Mucosa of stomach (tissue), 1 donor: ENCODE data around the gene GPR155.
"Not testable (repeated sequence)": the region's sequence is repeated elsewhere in the genome, so short reads cannot be mapped to it uniquely, and the experiment has no call there.

Experiments
- H3K27me3 ChIP-seq: one replicate; pipeline ENCODE4 v1.7.0; 2013; ENCODE audit warnings: mild to moderate bottlenecking, low read length; ENCODE audit not compliant: control insufficient read depth, insufficient read depth
- H3K36me3 ChIP-seq: one replicate; pipeline ENCODE4 v1.7.0; 2013; ENCODE audit warnings: low read length; ENCODE audit not compliant: control insufficient read depth, insufficient read depth
- H3K4me1 ChIP-seq: one replicate; pipeline ENCODE4 v1.7.0; 2013; ENCODE audit warnings: mild to moderate bottlenecking, low read length; ENCODE audit not compliant: control insufficient read depth, insufficient read depth
- H3K4me3 ChIP-seq: one replicate; pipeline ENCODE4 v1.7.0; 2013; ENCODE audit warnings: low read length
- H3K9ac ChIP-seq: one replicate; pipeline ENCODE4 v1.7.0; 2013; ENCODE audit warnings: mild to moderate bottlenecking, low read length, moderate library complexity
- H3K9me3 ChIP-seq: one replicate; pipeline ENCODE4 v1.7.0; 2013; ENCODE audit warnings: mild to moderate bottlenecking, low read length, moderate library complexity; ENCODE audit not compliant: control insufficient read depth
- donor health status: Pancreatic carcinoma.

Gene GPR155

GRCh38 chr2:174512345-174512744 lies 25.5 kb upstream of the GPR155 start:
- Histone ChIP-seq H3K9me3 (no peaks in the 10 kb centered on the region), H3K9ac (no peak overlapping the region), H3K4me3 (no peak overlapping the region), H3K4me1 (no peaks in the 10 kb centered on the region), H3K27me3 (no peaks in the 10 kb centered on the region), H3K36me3 (no peaks in the 10 kb centered on the region)

DNA sequence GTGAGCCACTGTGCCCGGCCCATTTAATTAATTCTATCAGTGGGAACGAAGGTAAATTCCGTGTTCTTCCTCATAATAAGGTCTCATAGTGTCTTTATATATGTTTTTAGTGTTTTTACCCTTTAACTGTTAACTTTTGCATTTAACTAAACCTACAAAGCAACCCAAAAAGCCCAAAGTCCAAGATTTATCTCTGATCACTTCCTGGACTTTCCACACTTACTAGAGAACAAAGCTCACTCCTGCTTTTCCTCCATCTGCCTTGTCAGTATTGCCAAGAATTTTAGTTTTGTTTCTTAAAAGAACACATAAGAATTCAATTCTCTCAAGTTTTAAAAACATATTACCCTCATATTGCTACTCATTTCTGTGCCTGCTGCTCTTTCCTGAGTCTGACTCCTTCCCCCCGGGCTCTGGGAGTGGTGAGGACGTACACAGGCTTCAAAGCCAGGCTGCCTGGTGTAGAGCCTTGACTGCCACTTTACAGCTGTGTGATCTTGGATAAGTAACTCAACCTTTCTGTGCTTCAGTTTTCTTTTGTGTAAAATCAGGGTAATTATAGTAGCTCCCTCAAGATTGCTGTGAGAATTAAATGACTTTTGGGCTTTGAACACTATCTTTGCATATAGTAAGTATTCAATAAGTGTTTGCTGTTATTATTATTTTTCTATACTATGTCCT lies 24.9 kb upstream of the GPR155 start:
- Histone ChIP-seq H3K9ac (no peak overlapping the region), H3K4me3 (no peak overlapping the region), H3K4me1 (no peaks in the 10 kb centered on the region), H3K27me3 (no peaks in the 10 kb centered on the region), H3K36me3 (no peaks in the 10 kb centered on the region), H3K9me3 (no peaks in the 10 kb centered on the region)

GRCh38 chr2:174510583-174511189 lies 23.9 kb upstream of the GPR155 start:
- no peaks in the 10 kb centered on the region for H3K36me3 ChIP-seq
- no peaks in the 10 kb centered on the region for H3K27me3 ChIP-seq
- no peaks in the 10 kb centered on the region for H3K4me1 ChIP-seq
- no peak overlapping the region for H3K9ac ChIP-seq
- H3K9me3 ChIP-seq, result no peaks in the 10 kb centered on the region
- no peak overlapping the region for H3K4me3 ChIP-seq

DNA sequence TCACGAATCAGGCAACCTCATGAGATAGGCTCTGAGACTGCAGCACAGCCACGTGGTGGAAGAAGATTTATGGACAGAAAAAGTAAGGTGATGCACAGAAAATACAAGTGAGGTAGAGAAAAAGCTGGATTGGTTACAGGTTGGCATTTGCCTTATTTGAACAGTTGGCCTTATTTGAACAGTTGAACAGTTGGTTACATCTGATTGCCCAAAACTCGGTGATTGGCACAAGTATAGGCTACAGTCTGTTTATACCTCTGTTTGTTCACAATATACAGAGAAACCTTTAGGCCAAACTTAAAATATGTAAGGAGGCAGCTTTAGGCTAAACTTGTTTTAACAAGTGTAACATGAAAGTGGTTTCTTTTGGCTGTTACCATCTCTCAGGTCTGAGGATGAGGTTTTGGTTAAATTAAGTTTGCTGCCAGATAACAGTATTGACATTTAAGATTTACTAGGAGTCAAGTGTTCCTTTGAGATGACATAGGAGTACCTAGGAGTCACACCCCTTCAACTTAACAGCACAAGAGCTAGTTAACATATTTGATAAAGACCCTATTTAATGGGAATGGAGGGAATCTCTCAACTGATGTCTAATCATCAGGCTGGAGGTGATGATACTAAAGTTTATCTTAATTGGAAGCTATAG lies 16.5 kb upstream of the GPR155 start:
- Histone ChIP-seq H3K9ac (no peak overlapping the region), H3K9me3 (no peaks in the 10 kb centered on the region), H3K4me3 (no peak overlapping the region), H3K4me1 (no peaks in the 10 kb centered on the region), H3K27me3 (no peaks in the 10 kb centered on the region), H3K36me3 (no peaks in the 10 kb centered on the region)

DNA sequence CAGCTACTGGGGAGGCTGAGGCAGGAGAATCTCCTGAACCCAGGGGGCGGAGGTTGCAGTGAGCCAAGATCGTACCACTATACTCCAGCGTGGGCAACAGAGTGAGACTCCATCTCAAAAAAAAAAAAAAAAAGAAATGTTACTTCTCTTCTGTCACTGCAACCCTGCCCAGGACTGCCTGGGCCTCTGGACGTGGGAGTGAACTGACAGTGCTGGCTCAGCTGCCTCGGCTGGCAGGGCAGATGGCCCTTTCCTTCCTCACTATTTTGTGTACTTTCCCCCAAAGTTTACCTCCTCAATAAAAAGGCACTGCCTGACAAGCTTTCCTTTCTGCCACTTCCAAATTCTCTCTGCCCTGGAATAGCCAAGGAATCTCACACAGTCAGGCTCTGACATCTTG lies 12.5 kb upstream of the GPR155 start:
- H3K9me3 ChIP-seq, result no peaks in the 10 kb centered on the region
- H3K4me1 ChIP-seq, result no peaks in the 10 kb centered on the region

GRCh38 chr2:174495365-174496012 lies 8.7 kb upstream of the GPR155 start:
- H3K9me3 ChIP-seq, result no peaks in the 10 kb centered on the region
- no peak overlapping the region for H3K4me3 ChIP-seq
- no peak overlapping the region for H3K9ac ChIP-seq
- no peaks in the 10 kb centered on the region for H3K27me3 ChIP-seq
- H3K36me3 ChIP-seq, result no peaks in the 10 kb centered on the region
- no peaks in the 10 kb centered on the region for H3K4me1 ChIP-seq

More for the DNA sequence above, 12.5 kb upstream of the GPR155 start:
- no peaks in the 10 kb centered on the region for H3K36me3 ChIP-seq
- no peak overlapping the region for H3K4me3 ChIP-seq
- H3K9ac ChIP-seq, result no peak overlapping the region
- no peaks in the 10 kb centered on the region for H3K27me3 ChIP-seq

GRCh38 chr2:174493549-174494331 lies 6.9 kb upstream of the GPR155 start:
- Histone ChIP-seq H3K9me3 (no peaks in the 10 kb centered on the region), H3K27me3 (no peaks in the 10 kb centered on the region), H3K9ac (no peak overlapping the region), H3K36me3 (no peaks in the 10 kb centered on the region), H3K4me1 (no peaks in the 10 kb centered on the region), H3K4me3 (no peak overlapping the region)

DNA sequence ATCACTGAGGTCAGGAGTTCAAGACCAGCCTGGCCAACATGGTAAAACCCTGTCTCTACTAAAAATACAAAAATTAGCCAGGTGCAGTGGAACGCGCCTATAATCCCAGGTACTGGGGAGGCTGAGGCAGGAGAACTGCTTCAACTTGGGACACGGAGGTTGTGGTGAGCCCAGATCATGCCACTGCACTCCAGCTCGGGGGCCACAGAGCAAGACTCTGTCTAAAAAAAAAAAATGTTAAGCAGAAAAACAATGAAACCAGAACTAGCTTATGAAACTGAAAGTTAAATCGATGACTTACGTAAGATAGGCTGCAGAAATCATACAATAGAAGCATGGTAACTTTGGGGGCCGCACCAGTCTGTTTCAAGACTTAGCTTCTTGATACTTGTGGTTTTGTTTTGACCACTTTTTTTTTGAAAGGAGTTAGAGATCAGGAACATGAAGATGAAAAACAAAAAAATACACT lies 6.2 kb upstream of the GPR155 start:
- Histone ChIP-seq H3K27me3 (no peaks in the 10 kb centered on the region), H3K9ac (no peak overlapping the region), H3K4me3 (no peak overlapping the region), H3K36me3 (no peaks in the 10 kb centered on the region), H3K9me3 (no peaks in the 10 kb centered on the region), H3K4me1 (no peaks in the 10 kb centered on the region)

GRCh38 chr2:174491947-174492346 lies 5.1 kb upstream of the GPR155 start:
- Histone ChIP-seq H3K4me3 (no peak overlapping the region), H3K27me3 (no peaks in the 10 kb centered on the region), H3K36me3 (no peaks in the 10 kb centered on the region), H3K9me3 (no peaks in the 10 kb centered on the region), H3K9ac (no peak overlapping the region), H3K4me1 (no peaks in the 10 kb centered on the region)

GRCh38 chr2:174490051-174490450 lies 3.2 kb upstream of the GPR155 start:
- Histone ChIP-seq H3K9ac (no peak overlapping the region), H3K36me3 (no peaks in the 10 kb centered on the region), H3K9me3 (no peaks in the 10 kb centered on the region), H3K4me1 (no peaks in the 10 kb centered on the region), H3K27me3 (no peaks in the 10 kb centered on the region), H3K4me3 (no peak overlapping the region)

DNA sequence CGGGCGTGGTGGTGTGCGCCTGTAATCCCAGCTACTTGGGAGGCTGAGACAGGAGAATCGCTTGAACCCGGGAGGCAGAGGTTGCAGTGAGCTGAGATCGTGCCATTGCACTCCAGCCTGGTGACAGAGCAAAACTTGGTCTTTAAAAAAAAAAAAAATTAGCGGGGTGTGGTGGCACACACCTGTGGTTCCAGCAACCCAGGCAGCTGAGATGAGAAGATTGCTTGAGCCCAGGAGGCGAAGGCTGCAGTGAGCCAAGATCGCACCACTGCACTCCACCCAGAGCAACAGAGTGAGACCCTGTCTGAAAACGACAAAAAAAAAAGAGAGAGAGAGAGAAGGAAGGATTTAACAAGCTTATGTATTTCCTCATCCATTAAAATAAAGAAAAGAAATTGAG lies 2.7 kb upstream of the GPR155 start:
- H3K4me3 ChIP-seq, H3K27me3 ChIP-seq, H3K9ac ChIP-seq, H3K9me3 ChIP-seq, H3K4me1 ChIP-seq, H3K36me3 ChIP-seq: not testable (repeated sequence)
